Measurements from ENCODE around the gene PCBP3.

DNA sequence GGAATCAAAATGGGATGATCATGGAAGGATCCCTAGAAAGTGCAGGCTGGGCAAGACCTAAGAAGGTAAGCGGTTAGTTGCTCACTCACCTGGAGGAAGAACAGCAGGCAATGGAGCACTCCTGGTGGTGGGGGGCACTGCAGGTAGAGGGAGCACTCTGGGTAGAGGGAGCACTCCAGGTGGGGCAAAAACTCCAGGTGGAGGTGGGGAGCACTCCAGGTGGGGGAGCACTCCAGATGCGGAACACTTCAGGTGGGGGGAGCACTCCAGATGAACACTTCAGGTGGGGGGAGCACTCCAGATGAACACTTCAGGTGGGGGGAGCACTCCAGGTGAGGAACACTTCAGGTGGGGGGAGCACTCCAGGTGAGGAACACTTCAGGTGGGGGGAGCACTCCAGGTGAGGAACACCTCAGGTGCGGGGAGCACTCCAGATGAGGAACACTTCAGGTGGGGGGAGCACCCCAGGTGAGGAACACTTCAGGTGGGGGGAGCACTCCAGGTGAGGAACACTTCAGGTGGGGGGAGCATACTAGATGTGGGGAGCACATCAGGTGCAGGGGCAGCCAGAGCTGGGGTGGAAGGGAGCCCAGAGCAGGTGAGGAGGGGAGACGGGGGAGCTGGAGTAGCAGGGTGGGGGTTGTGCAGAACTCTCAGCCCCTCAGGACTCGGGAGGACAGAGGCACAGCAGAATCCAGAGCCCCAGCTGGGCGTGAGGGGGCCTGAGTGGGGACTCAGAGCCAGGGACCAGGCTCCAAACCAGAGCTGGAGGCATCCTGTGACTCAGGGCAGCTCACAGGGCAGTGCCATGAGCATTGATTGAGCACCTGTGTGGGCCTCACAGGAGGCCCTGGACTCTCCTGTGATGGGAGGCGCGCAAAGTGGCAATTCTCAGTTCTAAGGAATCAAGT lies 300.4 kb downstream of the PCBP3 start:
- TF ChIP-seq EED (IDR thresholded peaks at IDR 0.05; ENCODE audit: low read depth): no peak
- TF ChIP-seq, protein P1, sequence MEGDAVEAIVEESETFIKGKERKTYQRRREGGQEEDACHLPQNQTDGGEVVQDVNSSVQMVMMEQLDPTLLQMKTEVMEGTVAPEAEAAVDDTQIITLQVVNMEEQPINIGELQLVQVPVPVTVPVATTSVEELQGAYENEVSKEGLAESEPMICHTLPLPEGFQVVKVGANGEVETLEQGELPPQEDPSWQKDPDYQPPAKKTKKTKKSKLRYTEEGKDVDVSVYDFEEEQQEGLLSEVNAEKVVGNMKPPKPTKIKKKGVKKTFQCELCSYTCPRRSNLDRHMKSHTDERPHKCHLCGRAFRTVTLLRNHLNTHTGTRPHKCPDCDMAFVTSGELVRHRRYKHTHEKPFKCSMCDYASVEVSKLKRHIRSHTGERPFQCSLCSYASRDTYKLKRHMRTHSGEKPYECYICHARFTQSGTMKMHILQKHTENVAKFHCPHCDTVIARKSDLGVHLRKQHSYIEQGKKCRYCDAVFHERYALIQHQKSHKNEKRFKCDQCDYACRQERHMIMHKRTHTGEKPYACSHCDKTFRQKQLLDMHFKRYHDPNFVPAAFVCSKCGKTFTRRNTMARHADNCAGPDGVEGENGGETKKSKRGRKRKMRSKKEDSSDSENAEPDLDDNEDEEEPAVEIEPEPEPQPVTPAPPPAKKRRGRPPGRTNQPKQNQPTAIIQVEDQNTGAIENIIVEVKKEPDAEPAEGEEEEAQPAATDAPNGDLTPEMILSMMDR (IDR thresholded peaks at IDR 0.05 in 2 of 3, conservative IDR thresholded peaks at IDR 0.05 in 1 of 3; ENCODE audit: control insufficient read depth in 2 of 3, extremely low read depth in 1 of 3, insufficient read depth in 1 of 3, low read depth in 3 of 3, low read length in 3 of 3): no peak
- TF ChIP-seq, protein P2, sequence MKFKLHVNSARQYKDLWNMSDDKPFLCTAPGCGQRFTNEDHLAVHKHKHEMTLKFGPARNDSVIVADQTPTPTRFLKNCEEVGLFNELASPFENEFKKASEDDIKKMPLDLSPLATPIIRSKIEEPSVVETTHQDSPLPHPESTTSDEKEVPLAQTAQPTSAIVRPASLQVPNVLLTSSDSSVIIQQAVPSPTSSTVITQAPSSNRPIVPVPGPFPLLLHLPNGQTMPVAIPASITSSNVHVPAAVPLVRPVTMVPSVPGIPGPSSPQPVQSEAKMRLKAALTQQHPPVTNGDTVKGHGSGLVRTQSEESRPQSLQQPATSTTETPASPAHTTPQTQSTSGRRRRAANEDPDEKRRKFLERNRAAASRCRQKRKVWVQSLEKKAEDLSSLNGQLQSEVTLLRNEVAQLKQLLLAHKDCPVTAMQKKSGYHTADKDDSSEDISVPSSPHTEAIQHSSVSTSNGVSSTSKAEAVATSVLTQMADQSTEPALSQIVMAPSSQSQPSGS (IDR thresholded peaks at IDR 0.05; ENCODE audit: low read length): no peak
- no peak for TF ChIP-seq BCL11A (IDR thresholded peaks at IDR 0.05; ENCODE audit: low read depth, low read length)
- no peak for TF ChIP-seq SIN3A (IDR thresholded peaks at IDR 0.05; ENCODE audit: low read depth, low read length)
- TF ChIP-seq POLR2A (IDR thresholded peaks at IDR 0.05; ENCODE audit: low read depth, low read length): no peak
- TF ChIP-seq, protein P3, sequence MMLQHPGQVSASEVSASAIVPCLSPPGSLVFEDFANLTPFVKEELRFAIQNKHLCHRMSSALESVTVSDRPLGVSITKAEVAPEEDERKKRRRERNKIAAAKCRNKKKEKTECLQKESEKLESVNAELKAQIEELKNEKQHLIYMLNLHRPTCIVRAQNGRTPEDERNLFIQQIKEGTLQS (IDR thresholded peaks at IDR 0.05; ENCODE audit: borderline replicate concordance, extremely low read depth, low read depth, low read length): no peak
- TF ChIP-seq FOS (IDR thresholded peaks at IDR 0.05; ENCODE audit: borderline replicate concordance, extremely low read depth, insufficient read length): no peak
- TF ChIP-seq, protein P4, sequence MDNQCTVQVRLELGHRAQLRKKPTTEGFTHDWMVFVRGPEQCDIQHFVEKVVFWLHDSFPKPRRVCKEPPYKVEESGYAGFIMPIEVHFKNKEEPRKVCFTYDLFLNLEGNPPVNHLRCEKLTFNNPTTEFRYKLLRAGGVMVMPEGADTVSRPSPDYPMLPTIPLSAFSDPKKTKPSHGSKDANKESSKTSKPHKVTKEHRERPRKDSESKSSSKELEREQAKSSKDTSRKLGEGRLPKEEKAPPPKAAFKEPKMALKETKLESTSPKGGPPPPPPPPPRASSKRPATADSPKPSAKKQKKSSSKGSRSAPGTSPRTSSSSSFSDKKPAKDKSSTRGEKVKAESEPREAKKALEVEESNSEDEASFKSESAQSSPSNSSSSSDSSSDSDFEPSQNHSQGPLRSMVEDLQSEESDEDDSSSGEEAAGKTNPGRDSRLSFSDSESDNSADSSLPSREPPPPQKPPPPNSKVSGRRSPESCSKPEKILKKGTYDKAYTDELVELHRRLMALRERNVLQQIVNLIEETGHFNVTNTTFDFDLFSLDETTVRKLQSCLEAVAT (IDR thresholded peaks at IDR 0.05): no peak
- no peak for TF ChIP-seq PAX8 (IDR thresholded peaks at IDR 0.05)
- no peak for TF ChIP-seq YY1 (IDR thresholded peaks at IDR 0.05; ENCODE audit: low read depth, low read length)

Measured in GM12878 (cell line).